Dermis blood vessel endothelial cell (primary cell): ENCODE data around the gene TGFB1I1. TPM values are rescaled to one million over a fixed set of nuclear protein-coding genes. Genes with fewer than 3 reads are reported as not detected.
"Not testable (repeated sequence)": the region's sequence is repeated elsewhere in the genome, so short reads cannot be mapped to it uniquely, and the experiment has no call there.

ENCODE experiments used
- DNase-seq: peaks from one replicate; pipeline ENCODE4 v3.0.0; 2010
- total RNA-seq: library from RNA; depleted of rRNA; stranded (reverse); fragments of >200 nt; gene quantifications from 2 replicates; pipeline ENCODE4 v1.2.3, GENCODE V29; 2014

Gene TGFB1I1
- total RNA-seq, 1 donor from 2014 or later, result 37.4 TPM

GRCh38 chr16:31471241-31471874 lies 594 bp upstream of the TGFB1I1 start:
- peak; percentile 22 for DNase-seq

- peak; percentile 95 for DNase-seq
Measured at GRCh38 chr16:31472709-31473203, 804 bp downstream of the TGFB1I1 start.

GRCh38 chr16:31473264-31473984 lies 1.5 kb downstream of the TGFB1I1 start:
- no peak for DNase-seq

- no peak for DNase-seq
Measured at GRCh38 chr16:31474173-31474714, 2.3 kb downstream of the TGFB1I1 start.

DNA sequence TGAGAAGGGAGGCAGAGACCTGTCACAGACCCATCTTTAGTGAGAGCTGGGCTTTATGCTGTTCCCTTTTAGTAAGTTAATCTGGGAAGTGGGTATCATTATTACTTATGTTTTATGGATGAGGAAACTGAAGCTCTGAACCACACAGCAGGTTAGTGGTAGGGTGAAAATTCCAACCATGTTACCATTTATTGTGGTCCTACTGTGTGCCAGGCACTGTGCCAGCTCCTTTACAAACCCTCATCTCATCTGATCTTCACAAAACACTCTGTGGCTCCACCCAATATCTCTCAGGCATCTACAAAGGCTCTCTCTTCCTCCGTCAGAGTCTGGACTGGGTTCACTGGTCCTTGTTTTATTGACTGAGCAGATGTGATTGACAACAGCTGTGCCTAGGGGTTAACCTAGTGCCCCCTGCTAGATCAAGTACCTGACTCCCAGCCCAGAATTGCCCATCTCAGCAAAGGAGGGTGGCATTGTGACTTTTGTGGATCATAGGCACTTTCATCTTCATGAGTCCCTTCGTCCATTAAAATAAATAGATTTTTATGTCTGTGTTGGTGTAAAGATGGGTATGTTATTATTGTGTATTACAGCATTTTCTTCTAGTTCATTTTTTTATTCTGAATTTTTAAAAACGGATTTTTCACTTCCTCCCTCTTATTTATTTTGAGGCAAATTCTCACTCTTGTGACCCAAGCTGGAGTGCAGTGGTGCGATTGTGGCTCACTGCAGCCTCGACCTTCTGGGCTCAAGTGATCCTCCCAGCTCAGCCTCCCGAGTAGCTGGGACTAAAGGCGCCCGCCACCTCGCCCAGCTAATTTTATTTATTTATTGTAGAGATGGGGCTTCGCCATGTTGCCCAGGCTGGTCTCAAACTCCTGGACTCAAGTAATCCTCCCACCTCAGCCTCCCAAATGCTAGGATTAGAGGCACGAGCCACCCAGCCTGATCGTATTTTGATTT lies 3.1 kb downstream of the TGFB1I1 start:
- DNase-seq, result no peak

DNA sequence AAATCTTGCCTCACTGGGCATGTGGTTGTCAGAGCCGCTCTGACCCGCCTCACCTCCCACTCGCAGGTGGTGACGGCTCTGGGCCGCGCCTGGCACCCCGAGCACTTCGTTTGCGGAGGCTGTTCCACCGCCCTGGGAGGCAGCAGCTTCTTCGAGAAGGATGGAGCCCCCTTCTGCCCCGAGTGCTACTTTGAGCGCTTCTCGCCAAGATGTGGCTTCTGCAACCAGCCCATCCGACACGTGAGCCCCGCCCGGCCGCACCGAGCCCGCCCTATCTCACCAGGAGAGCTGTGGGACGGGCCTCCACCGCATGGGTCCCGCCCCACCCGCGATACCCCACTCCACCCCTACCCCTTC lies 4.0 kb downstream of the TGFB1I1 start:
- DNase-seq, result no peak

DNA sequence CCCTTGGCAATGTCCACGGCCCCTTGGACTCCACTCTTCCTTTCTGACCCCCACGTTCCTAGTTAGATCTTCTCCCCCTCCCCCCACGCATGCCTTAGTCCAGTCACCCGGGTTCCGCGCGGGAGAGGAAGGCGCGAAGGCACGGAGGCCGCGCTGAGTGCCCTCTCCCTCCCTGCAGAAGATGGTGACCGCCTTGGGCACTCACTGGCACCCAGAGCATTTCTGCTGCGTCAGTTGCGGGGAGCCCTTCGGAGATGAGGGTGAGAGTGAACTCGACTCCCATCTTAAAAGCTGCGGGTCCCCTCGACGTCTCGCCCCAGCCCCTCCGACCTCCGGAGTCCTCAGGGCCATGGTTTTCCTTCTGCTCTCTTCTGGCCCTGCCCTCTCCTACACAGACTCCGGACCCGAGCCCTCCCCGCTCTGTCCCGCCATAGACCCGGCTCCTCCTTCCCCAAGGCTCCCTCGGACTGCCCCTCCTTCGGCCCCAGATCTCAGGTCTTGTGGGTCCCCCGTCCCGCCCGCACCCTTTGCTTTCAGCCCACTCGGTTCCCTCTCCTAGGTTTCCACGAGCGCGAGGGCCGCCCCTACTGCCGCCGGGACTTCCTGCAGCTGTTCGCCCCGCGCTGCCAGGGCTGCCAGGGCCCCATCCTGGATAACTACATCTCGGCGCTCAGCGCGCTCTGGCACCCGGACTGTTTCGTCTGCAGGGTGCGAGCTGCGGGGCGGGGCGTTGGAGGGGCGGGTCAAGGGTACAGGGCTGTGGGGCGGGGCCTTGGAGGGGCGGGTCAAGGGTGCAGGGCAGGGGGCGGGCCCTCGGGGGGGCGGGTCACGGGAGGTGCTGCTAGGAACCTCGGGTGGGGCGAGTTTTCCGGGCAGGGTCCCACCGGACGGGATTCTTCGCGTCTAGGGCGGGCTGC lies 4.6 kb downstream of the TGFB1I1 start:
- DNase-seq, result no peak

GRCh38 chr16:31477220-31478216 lies 5.6 kb downstream of the TGFB1I1 start:
- DNase-seq, result no peak

GRCh38 chr16:31478956-31479355 lies 7.0 kb downstream of the TGFB1I1 start:
- no peak for DNase-seq

DNA sequence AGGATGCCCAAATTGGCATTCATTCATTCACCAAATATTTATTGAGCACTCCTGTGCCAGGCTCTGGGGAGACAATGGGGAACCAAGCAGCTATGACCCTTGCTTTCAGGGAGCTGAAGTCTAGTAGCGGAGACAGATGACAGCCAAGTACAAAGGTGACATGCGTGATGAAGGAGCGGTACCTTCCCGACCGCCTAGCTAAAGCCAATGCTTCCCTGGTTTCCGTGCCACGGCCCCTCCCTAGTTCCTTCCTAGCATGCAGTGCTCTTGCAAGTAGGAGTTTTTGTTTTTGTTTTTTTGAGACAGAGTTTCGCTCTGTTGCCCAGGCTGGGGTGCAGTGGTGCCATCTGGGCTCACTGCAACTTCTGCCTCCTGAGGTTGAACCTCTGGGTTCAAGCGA lies 7.8 kb downstream of the TGFB1I1 start:
- DNase-seq, result no peak

DNA sequence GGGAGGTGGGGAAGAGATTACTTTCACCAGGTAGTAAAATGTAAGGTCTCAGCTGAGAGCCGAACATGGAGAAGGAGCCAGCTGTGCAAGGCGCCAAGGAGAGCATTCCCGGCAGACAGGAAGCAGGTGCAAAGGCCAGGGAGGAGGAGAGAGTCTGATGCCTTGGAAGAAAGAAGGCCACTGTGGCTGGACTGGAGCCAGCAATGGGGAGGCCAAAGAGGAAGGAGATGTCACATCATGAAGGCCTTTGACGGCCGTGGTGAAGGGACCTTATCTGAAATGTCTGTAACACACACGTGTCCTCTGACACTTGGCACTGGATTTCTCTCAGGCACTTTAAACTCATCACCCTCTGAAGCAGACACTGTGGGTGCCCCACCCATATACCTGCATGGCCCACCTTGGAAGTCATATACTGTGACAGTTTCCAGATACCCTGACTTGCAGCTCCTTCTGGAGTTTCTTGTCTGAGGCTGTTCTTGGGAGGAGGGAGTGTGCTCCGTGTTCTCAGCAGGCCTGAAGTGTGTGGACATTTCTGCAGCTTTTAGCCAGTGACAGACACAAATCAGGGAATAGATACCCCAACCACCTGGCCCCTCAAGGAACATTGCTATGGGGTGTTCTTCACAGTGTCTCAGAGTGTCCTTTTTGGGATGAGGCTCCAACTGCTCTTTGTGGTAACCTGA lies 9.0 kb downstream of the TGFB1I1 start:
- peak; percentile 60 for DNase-seq

GRCh38 chr16:31483081-31483480 lies 11.1 kb downstream of the TGFB1I1 start, which contains the start of gene SLC5A2:
Gene SLC5A2 (plus strand): TSS chr16:31483123. CDS start chr16:31483137, 14 bp downstream.
- DNase-seq, result no peak

- not testable (repeated sequence) for DNase-seq
Measured at GRCh38 chr16:31484048-31484447, 12.1 kb downstream of the TGFB1I1 start.

DNA sequence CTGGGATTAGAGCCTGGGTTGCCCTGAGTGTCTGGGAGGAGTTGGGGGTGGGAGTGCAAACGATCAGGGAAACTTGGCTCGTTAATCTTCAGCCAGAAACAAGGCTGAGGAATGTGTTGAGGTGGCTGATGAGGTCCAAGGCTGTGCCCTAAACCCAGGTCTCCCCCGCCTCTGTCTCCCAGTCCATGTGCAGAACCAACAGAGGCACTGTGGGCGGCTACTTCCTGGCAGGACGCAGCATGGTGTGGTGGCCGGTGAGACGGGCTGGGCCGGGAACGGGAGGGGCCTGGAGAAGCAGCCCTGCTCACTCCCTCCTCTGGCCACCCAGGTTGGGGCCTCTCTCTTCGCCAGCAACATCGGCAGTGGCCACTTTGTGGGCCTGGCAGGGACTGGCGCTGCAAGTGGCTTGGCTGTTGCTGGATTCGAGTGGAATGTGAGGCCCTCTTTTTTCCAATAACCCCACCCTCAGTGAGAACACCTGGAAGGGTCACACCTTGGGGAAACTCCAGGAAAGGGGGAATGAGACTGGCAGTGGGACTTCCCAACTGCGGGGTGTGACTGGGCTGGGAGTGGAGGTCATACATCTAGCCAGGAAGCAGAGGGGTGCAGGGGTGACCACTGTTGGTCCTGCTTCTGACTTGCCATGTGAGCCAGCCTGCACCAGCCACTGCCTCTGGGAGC lies 12.7 kb downstream of the TGFB1I1 start:
- peak; percentile 14 for DNase-seq

DNA sequence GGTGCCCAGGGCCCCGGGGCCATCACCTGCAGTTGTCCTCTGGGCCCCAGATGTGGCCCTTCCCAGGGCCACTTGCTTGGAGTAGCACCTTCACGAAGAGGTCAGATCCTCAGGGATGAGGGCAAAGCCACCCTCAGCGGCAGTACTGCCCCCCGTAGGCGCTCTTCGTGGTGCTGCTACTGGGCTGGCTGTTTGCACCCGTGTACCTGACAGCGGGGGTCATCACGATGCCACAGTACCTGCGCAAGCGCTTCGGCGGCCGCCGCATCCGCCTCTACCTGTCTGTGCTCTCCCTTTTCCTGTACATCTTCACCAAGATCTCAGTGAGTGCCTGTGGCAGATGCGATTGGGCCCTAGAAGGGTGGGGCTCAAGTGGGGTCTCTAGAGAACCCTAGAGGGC lies 13.6 kb downstream of the TGFB1I1 start:
- no peak for DNase-seq

GRCh38 chr16:31486045-31486444 lies 14.1 kb downstream of the TGFB1I1 start:
- DNase-seq, result no peak

GRCh38 chr16:31487071-31487719 lies 15.2 kb downstream of the TGFB1I1 start:
- DNase-seq, result no peak

DNA sequence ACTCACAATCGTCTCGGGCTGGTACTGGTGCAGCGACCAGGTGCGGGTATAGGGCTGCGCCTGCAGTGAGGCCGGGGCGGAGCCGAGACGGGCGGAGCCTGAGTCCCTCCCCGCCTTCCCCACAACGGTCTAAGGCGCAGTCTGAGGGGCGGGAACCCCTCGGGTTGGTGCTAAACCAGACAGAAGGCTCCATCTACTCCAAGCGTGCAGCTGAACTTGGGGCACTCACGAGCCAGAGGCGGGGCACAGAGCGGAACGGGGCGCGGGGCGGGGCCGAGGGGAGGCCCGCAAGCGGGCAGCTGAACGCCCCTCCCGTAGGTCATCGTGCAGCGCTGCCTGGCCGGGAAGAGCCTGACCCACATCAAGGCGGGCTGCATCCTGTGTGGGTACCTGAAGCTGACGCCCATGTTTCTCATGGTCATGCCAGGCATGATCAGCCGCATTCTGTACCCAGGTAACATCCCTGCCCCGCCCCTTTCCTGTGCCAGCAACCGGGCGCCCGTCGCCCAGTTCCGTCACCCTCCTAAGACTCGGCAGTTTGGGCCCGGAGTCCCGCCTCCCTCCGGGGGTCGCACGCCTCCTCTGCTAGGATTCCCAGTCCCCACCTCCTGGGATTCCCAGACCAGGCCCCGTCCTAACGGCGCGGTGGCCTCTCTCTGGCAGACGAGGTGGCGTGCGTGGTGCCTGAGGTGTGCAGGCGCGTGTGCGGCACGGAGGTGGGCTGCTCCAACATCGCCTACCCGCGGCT lies 15.9 kb downstream of the TGFB1I1 start:
- DNase-seq, result peak; percentile 28
